RWPE1 (cell line): ENCODE measurements around the gene GGACT.

Experiments used
- CTCF ChIA-PET: fragments of 350-600 bp; sonication (Branson Sonifier 250); formaldehyde crosslinking; extraction: SDS; loops from one replicate; lab custom pipeline; 2021; lab: Yijun Ruan, JAX
- POLR2A ChIA-PET: fragments of 400-600 bp; formaldehyde crosslinking; extraction: SDS; loops from one replicate; lab custom pipeline; 2020; ENCODE audit warnings: antibody characterized with exemption; ENCODE audit not compliant: low non-redundant PET; lab: Yijun Ruan, JAX
- DNase-seq: peaks from one replicate; pipeline ENCODE4 v3.0.0; 2012; ENCODE audit warnings: low spot score
- H3K27ac ChIP-seq: fragments of 450-650 bp; 2 replicates; pipeline ENCODE4 v1.5.1; 2017
- TF ChIP-seq, protein P1 (sequence below): fragments of 450-650 bp; conservative IDR thresholded peaks from 2 replicates; pipeline ENCODE4 v1.5.1; 2017; ENCODE audit warnings: low read depth, mild to moderate bottlenecking

The GGACT gene

DNA sequence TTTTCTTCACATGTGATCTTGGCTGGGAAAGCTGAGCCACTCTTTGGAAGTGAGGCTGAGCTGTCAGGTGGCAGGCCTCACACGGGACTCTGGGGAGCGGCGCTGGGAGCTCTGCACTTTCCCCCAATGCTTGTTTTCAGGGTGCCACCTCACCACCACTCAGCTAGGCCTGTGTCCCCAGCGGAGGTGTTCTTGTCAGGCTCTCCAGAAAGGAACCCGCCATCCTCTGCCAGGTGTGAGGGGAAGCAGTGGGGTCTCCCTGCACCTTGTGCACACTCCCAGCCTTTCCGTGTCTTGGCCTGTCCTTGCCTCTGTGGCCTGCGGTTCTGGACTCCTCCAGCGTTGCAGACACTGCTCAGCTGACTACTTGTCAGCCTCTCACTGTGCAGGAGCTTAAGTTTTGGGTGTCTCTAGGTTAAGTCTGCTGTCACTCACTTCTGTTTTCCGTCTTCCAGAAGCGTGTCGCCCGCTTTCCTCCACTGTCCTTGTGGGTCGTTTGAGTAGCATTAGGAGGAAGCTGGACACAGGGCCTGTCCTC is 51.9 kb downstream of the GGACT start:
- POLR2A ChIA-PET = no interaction called here
- CTCF ChIA-PET = interaction anchor here (0.8 kb wide), 1 partner anchor 620 kb away, joined by 3 read pairs; no protein-coding TSS in a partner anchor
- H3K27ac ChIP-seq = no peak overlapping the region

DNA sequence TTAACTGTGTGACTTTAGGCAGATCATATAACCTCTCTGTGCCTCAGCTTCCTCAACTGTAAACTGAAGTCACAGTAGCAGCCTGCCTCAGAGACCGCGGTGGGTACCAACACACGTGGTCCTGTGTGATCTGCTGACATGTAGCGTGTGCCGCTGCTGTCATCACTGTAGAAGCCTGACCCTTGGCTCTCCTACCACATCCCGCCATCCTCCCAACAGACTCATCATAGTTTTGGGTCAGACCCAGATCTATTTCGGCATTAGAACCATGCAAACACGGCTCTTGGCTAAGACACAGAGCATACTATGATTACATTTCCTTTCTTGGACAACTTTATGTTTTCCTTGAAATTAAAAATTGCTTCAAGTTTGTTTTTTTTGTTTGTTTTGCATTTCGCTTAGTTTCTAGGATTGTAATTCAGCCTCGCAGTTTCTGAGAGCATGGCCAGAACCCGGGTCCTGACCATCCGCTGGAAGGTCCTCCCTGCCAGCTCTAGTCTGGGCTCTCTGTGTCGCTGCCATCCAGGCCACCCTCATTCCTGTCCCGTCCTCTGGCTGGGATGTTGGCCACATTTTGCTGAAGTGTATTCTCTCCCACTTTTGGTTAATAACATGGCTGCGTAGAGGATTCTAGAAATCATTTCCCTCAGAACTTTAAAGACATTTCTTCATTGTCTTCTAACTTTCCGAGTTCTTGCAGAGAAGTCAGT is 53.0 kb downstream of the GGACT start:
- no peak overlapping the region for H3K27ac ChIP-seq
- CTCF ChIA-PET = no interaction called here
- POLR2A ChIA-PET = no interaction called here

More for the DNA sequence above, 51.9 kb downstream of the GGACT start:
- DNase-seq = no peak
- TF ChIP-seq, protein P1, sequence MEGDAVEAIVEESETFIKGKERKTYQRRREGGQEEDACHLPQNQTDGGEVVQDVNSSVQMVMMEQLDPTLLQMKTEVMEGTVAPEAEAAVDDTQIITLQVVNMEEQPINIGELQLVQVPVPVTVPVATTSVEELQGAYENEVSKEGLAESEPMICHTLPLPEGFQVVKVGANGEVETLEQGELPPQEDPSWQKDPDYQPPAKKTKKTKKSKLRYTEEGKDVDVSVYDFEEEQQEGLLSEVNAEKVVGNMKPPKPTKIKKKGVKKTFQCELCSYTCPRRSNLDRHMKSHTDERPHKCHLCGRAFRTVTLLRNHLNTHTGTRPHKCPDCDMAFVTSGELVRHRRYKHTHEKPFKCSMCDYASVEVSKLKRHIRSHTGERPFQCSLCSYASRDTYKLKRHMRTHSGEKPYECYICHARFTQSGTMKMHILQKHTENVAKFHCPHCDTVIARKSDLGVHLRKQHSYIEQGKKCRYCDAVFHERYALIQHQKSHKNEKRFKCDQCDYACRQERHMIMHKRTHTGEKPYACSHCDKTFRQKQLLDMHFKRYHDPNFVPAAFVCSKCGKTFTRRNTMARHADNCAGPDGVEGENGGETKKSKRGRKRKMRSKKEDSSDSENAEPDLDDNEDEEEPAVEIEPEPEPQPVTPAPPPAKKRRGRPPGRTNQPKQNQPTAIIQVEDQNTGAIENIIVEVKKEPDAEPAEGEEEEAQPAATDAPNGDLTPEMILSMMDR = no peak

DNA sequence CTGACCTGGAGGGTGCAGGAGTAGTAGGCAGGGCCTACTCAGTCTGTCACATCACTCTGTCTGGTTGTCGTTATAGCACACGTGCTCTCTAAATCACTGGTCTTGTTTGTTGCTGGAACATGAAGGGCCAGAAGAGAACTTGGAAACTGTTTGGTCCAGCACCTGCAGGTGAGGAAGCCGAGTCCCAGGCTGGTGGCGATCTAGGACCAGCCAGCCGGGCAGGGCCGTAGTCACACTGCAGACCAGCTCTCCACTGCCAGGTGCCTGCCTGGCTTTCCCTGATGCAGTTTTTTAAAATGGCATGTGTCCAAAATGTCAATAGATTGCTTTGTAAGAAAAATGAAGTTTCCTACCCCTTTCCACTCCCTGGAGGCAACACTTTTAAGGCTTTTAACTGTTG is 53.7 kb downstream of the GGACT start:
- ChIA-PET CTCF (no interaction called here), POLR2A (no interaction called here)
- no peak overlapping the region for H3K27ac ChIP-seq
- TF ChIP-seq, protein P1 = no peak
- no peak for DNase-seq

More for the DNA sequence above, 53.0 kb downstream of the GGACT start:
- TF ChIP-seq, protein P1 = no peak
- no peak for DNase-seq

DNA sequence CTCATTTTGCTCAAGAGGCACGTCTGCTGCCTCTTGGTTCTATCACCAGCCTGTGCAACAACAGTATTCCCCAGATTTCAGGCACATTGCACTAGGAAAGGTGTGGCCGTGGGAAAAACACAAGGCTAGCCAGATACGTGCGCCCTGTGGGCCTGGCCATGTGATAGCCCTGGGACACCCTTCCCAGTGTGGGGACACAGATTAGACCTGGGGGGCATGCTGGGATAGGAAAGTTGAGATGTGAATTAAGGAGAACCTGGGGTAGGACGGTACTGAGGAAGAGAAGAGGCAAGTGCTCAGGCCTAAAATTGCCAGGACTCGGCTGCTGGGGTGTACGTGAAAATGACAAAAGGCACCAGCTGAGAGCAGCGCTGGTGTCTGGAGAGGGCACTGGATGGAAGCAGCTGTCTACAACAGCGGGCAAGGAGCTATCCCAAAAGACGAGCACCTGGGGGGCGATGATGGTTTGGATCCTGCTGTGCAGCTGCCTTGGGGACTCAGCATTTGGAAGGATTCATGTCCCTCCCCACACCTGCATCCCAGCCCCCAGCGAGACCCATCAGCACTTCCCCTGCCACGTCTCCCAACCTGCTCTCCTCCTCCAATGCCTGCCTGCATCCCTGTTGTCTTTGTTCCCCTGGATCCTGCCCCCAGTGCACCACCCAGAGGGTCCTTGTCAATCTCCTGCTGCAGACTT is 54.3 kb downstream of the GGACT start:
- no peak for DNase-seq
- CTCF ChIA-PET = no interaction called here
- POLR2A ChIA-PET = no interaction called here
- H3K27ac ChIP-seq = no peak overlapping the region
- TF ChIP-seq, protein P1 = no peak

DNA sequence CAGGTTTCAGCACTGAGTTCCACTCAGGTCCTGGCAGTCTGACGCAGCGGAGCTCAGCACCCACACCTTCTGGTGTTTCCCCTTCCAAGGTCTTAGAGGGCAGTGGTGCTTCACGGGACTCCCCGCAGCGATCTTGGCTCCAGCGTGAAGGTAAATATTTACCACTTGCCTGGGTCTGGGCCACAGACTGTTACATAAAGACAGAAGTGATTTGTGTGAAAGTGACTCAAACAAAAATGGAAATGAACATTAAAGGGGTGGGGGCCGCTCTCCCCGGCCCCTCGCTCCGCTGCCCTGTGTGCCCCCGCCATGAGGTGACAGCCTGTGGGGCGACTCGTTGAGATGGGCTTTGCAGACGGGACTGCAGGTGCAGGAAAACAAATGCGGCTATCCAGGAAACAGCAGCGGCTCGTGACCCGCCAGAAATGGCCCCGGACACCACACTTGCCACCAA is 55.0 kb downstream of the GGACT start:
- TF ChIP-seq, protein P1 = no peak
- CTCF ChIA-PET = interaction anchor here (0.5 kb wide), 1 partner anchor 1066 kb away, joined by 3 read pairs; no protein-coding TSS in a partner anchor
- DNase-seq = no peak
- no peak overlapping the region for H3K27ac ChIP-seq
- POLR2A ChIA-PET = no interaction called here

DNA sequence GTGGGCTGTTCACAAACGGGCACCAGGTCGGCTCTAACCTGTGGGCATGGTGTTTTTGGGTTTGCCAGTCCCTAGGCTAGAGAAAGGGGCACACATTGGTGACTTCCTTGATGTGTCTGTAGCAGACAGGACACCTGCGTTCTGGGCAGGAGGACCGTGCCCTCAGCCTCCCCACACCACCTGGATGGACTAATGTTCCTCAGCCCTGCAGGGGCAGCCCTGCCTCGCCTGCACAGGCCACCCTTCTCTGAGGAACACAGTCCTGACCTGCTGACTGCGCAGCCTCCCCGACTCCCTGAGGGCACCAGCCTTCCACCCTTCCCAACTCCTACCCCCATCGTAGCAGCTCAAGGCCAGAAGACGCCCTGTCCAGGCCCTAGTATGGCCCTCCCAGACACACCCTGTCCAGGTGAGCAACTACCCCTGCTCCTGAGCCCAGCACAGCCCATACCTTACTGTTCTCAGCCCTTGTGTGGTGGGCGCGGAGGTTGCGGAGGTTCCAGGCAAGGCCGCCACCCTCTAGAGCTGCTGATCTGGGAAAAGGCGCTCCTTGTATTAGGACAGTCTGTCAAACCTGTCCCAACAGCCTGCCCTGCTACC is 55.7 kb downstream of the GGACT start:
- no peak for DNase-seq
- TF ChIP-seq, protein P1 = no peak
- no peak overlapping the region for H3K27ac ChIP-seq
- ChIA-PET CTCF (interaction anchor here (0.7 kb wide), 1 partner anchor 10 kb away, joined by 5 read pairs; no protein-coding TSS in a partner anchor), POLR2A (no interaction called here)
